WTC11 (cell line): ENCODE data around the gene LRP1. TPM values are rescaled to one million over a fixed set of nuclear protein-coding genes. Genes with fewer than 3 reads are reported as not detected.

Experiments
- ATAC-seq: fragments of 200-7000 bp; cut with Tn5 transposase; 2 replicates; pipeline ENCODE4 v1.10.0; 2021; ENCODE audit warnings: mild to moderate bottlenecking, moderate library complexity
- CTCF ChIA-PET: fragments of 300-600 bp; sonication (Branson Sonifier 250); formaldehyde crosslinking; loops from one replicate; lab custom pipeline; 2021; ENCODE audit warnings: antibody characterized with exemption; lab: Charles Lee
- POLR2A ChIA-PET: fragments of 350-600 bp; sonication (Branson Sonifier 250); formaldehyde crosslinking; loops from one replicate; lab custom pipeline; 2021; ENCODE audit warnings: antibody characterized with exemption; lab: Charles Lee
- DNase-seq: peaks from one replicate; pipeline ENCODE4 v3.0.0; 2021; ENCODE audit warnings: low spot score
- H3K27ac Mint-ChIP-seq: 2 replicates; pipeline ENCODE4 v1.8.0; 2021; ENCODE audit warnings: mixed read lengths
- H3K27me3 Mint-ChIP-seq: 2 replicates; pipeline ENCODE4 v1.8.0; 2021; ENCODE audit warnings: low read depth, mild to moderate bottlenecking, moderate library complexity, mixed read lengths
- H3K36me3 Mint-ChIP-seq: 2 replicates; pipeline ENCODE4 v1.8.0; 2021; ENCODE audit warnings: mixed read lengths
- H3K4me1 Mint-ChIP-seq: 2 replicates; pipeline ENCODE4 v1.8.0; 2022; ENCODE audit warnings: mixed read lengths
- H3K4me3 Mint-ChIP-seq: 2 replicates; pipeline ENCODE4 v1.8.0; 2021; ENCODE audit warnings: mild to moderate bottlenecking, moderate library complexity, mixed read lengths
- H3K9me3 Mint-ChIP-seq: 2 replicates; pipeline ENCODE4 v1.8.0; 2021; ENCODE audit warnings: mixed read lengths
- AFF4 ChIP-seq: sonication (generic); formaldehyde crosslinking; IDR thresholded peaks from 2 replicates; pipeline ENCODE4 v1.8.1; 2023; ENCODE audit warnings: mild to moderate bottlenecking, missing genetic modification reagents, borderline replicate concordance
- ATF2 ChIP-seq: sonication (generic); formaldehyde crosslinking; IDR thresholded peaks from 2 replicates; pipeline ENCODE4 v1.8.1; 2022; ENCODE audit warnings: low read depth, missing genetic modification reagents, borderline replicate concordance
- MYBL2 ChIP-seq: sonication (generic); formaldehyde crosslinking; IDR thresholded peaks from 2 replicates; pipeline ENCODE4 v1.8.1; 2023; ENCODE audit warnings: mild to moderate bottlenecking, moderate library complexity, missing genetic modification reagents
- SP1 ChIP-seq: sonication (generic); formaldehyde crosslinking; conservative IDR thresholded peaks from 2 replicates; pipeline ENCODE4 v1.8.1; 2022; ENCODE audit warnings: missing genetic modification reagents
- ZBTB21 ChIP-seq: sonication (generic); formaldehyde crosslinking; IDR thresholded peaks from 2 replicates; pipeline ENCODE4 v1.8.1; 2023; ENCODE audit warnings: mild to moderate bottlenecking, missing genetic modification reagents, borderline replicate concordance
- ZNF121 ChIP-seq: sonication (generic); formaldehyde crosslinking; IDR thresholded peaks from 2 replicates; pipeline ENCODE4 v1.8.0; 2023; ENCODE audit warnings: missing genetic modification reagents
- total RNA-seq: library from RNA; stranded (reverse); gene quantifications from 3 replicates; pipeline ENCODE4 v1.2.3, GENCODE V29; 2021
- TF ChIP-seq, protein P1 (sequence below): fragments of 200-600 bp; IDR thresholded peaks from 2 replicates; pipeline ENCODE4 v1.8.0; 2022; ENCODE audit warnings: antibody characterized with exemption
- TF ChIP-seq, protein P2 (sequence below): sonication (generic); formaldehyde crosslinking; IDR thresholded peaks from 2 replicates; pipeline ENCODE4 v1.8.1; 2023; ENCODE audit warnings: mild to moderate bottlenecking, moderate library complexity, missing genetic modification reagents
- TF ChIP-seq, protein P3 (sequence below): sonication (generic); formaldehyde crosslinking; IDR thresholded peaks from 2 replicates; pipeline ENCODE4 v1.8.0; 2022; ENCODE audit warnings: missing genetic modification reagents
- TF ChIP-seq, protein P4 (sequence below): sonication (generic); formaldehyde crosslinking; IDR thresholded peaks from 2 replicates; pipeline ENCODE4 v1.8.1; 2022; ENCODE audit warnings: mild to moderate bottlenecking, moderate library complexity, missing genetic modification reagents

The LRP1 gene
- total RNA-seq, 1 experiment from 2014 or later: 120 TPM

GRCh38 chr12:57242691-57243454 lies 114.6 kb downstream of the LRP1 start:
- H3K27me3 Mint-ChIP-seq: peaks cover 65% of the 10 kb centered on the region
- CTCF ChIA-PET: interaction anchor here (0.6 to 18.5 kb wide), 51 partner anchors 9 to 1235 kb away, joined by 3 to 660 read pairs (median 6); partner anchors contain the start of genes GLI1, INHBC, INHBE and LRP1

More at GRCh38 chr12:57242691-57243454, 114.6 kb downstream of the LRP1 start:
- TF ChIP-seq MYBL2: peak; percentile 43
- TF ChIP-seq, protein P1, sequence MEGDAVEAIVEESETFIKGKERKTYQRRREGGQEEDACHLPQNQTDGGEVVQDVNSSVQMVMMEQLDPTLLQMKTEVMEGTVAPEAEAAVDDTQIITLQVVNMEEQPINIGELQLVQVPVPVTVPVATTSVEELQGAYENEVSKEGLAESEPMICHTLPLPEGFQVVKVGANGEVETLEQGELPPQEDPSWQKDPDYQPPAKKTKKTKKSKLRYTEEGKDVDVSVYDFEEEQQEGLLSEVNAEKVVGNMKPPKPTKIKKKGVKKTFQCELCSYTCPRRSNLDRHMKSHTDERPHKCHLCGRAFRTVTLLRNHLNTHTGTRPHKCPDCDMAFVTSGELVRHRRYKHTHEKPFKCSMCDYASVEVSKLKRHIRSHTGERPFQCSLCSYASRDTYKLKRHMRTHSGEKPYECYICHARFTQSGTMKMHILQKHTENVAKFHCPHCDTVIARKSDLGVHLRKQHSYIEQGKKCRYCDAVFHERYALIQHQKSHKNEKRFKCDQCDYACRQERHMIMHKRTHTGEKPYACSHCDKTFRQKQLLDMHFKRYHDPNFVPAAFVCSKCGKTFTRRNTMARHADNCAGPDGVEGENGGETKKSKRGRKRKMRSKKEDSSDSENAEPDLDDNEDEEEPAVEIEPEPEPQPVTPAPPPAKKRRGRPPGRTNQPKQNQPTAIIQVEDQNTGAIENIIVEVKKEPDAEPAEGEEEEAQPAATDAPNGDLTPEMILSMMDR: peak; percentile 69
- TF ChIP-seq, protein P2, sequence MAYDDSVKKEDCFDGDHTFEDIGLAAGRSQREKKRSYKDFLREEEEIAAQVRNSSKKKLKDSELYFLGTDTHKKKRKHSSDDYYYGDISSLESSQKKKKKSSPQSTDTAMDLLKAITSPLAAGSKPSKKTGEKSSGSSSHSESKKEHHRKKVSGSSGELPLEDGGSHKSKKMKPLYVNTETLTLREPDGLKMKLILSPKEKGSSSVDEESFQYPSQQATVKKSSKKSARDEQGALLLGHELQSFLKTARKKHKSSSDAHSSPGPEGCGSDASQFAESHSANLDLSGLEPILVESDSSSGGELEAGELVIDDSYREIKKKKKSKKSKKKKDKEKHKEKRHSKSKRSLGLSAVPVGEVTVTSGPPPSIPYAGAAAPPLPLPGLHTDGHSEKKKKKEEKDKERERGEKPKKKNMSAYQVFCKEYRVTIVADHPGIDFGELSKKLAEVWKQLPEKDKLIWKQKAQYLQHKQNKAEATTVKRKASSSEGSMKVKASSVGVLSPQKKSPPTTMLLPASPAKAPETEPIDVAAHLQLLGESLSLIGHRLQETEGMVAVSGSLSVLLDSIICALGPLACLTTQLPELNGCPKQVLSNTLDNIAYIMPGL (CRISPR knock-in tag): peak; percentile 38; the same call in 1 of the 2 replicates
- TF ChIP-seq, protein P3, sequence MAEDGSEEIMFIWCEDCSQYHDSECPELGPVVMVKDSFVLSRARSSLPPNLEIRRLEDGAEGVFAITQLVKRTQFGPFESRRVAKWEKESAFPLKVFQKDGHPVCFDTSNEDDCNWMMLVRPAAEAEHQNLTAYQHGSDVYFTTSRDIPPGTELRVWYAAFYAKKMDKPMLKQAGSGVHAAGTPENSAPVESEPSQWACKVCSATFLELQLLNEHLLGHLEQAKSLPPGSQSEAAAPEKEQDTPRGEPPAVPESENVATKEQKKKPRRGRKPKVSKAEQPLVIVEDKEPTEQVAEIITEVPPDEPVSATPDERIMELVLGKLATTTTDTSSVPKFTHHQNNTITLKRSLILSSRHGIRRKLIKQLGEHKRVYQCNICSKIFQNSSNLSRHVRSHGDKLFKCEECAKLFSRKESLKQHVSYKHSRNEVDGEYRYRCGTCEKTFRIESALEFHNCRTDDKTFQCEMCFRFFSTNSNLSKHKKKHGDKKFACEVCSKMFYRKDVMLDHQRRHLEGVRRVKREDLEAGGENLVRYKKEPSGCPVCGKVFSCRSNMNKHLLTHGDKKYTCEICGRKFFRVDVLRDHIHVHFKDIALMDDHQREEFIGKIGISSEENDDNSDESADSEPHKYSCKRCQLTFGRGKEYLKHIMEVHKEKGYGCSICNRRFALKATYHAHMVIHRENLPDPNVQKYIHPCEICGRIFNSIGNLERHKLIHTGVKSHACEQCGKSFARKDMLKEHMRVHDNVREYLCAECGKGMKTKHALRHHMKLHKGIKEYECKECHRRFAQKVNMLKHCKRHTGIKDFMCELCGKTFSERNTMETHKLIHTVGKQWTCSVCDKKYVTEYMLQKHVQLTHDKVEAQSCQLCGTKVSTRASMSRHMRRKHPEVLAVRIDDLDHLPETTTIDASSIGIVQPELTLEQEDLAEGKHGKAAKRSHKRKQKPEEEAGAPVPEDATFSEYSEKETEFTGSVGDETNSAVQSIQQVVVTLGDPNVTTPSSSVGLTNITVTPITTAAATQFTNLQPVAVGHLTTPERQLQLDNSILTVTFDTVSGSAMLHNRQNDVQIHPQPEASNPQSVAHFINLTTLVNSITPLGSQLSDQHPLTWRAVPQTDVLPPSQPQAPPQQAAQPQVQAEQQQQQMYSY (CRISPR knock-in tag): peak; percentile 45; the same call in 1 of the 2 replicates
- TF ChIP-seq, protein P4, sequence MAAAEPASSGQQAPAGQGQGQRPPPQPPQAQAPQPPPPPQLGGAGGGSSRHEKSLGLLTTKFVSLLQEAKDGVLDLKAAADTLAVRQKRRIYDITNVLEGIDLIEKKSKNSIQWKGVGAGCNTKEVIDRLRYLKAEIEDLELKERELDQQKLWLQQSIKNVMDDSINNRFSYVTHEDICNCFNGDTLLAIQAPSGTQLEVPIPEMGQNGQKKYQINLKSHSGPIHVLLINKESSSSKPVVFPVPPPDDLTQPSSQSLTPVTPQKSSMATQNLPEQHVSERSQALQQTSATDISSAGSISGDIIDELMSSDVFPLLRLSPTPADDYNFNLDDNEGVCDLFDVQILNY (CRISPR knock-in tag): 0 out of 2 replicates have a peak, but pooled peaks have one; percentile 48
- TF ChIP-seq ZNF121 (CRISPR knock-in tag): 0 out of 2 replicates have a peak, but pooled peaks have one; percentile 7
- no peak for TF ChIP-seq ZBTB21 (CRISPR knock-in tag)
- no peak for TF ChIP-seq ATF2
- TF ChIP-seq AFF4 (CRISPR knock-in tag): no peak
- TF ChIP-seq SP1 (CRISPR knock-in tag): peak; percentile 38; the same call in 1 of the 2 replicates
- H3K27ac Mint-ChIP-seq: peak overlapping the region; percentile 95
- ATAC-seq (peak; percentile 46), DNase-seq (peak; percentile 97)
- no peaks in the 10 kb centered on the region for H3K36me3 Mint-ChIP-seq
- peaks cover 62% of the 10 kb centered on the region for H3K4me1 Mint-ChIP-seq
- peak overlapping the region; percentile 83 for H3K4me3 Mint-ChIP-seq
- POLR2A ChIA-PET: interaction anchor here (0.6 to 9.7 kb wide), 8 partner anchors 13 to 219 kb away, joined by 3 to 97 read pairs (median 6); partner anchors contain the start of genes INHBE, NXPH4 and SHMT2
- H3K9me3 Mint-ChIP-seq: no peaks in the 10 kb centered on the region
